ENCODE measurements around the gene AFMID.
"Not testable (repeated sequence)": the region's sequence is repeated elsewhere in the genome, so short reads cannot be mapped to it uniquely, and the experiment has no call there.

Gene AFMID

GRCh38 chr17:78154903-78155811 lies 32.0 kb upstream of the AFMID start:
- DNase-seq = no peak

- no peak for DNase-seq
Measured at GRCh38 chr17:78159575-78160158, 27.5 kb upstream of the AFMID start.

- no peak for DNase-seq
Measured at GRCh38 chr17:78163881-78164747, 23.0 kb upstream of the AFMID start.

- no peak for DNase-seq
Measured at GRCh38 chr17:78164748-78165607, 22.2 kb upstream of the AFMID start.

GRCh38 chr17:78166416-78166815 lies 20.7 kb upstream of the AFMID start:
- DNase-seq = no peak

- DNase-seq = peak; percentile 93
Measured at GRCh38 chr17:78168242-78168902, 18.8 kb upstream of the AFMID start, which contains the start of gene SYNGR2. Gene SYNGR2, plus strand, starts transcription at chr17:78168581. Its CDS starts 36 bp downstream, at chr17:78168617.

GRCh38 chr17:78168903-78169793 lies 18.0 kb upstream of the AFMID start:
- DNase-seq = peak; percentile 84

- DNase-seq = no peak
Measured at GRCh38 chr17:78170692-78171590, 16.2 kb upstream of the AFMID start.

GRCh38 chr17:78171591-78172248 lies 15.4 kb upstream of the AFMID start:
- DNase-seq = not testable (repeated sequence)

- DNase-seq = peak; percentile 61
Measured at GRCh38 chr17:78172249-78173051, 14.7 kb upstream of the AFMID start.

GRCh38 chr17:78173097-78173715 lies 14.0 kb upstream of the AFMID start:
- DNase-seq = peak; percentile 63

GRCh38 chr17:78174346-78174869 lies 12.8 kb upstream of the AFMID start:
- peak; percentile 60 for DNase-seq

GRCh38 chr17:78174870-78175642 lies 12.1 kb upstream of the AFMID start:
- DNase-seq = peak; percentile 58

GRCh38 chr17:78175643-78175981 lies 11.6 kb upstream of the AFMID start:
- DNase-seq = peak; percentile 59

- DNase-seq = peak; percentile 90
Measured at GRCh38 chr17:78176548-78177025, 10.6 kb upstream of the AFMID start.

- DNase-seq = no peak
Measured at GRCh38 chr17:78179372-78179771, 7.8 kb upstream of the AFMID start.

All from activated CD8-positive, alpha-beta memory T cell treated with anti-CD3 and anti-CD28 coated beads for 24 hours (primary cell).